ENCODE data around the gene KCNS3. TPM values are rescaled to one million over a fixed set of nuclear protein-coding genes. Genes with fewer than 3 reads are reported as not detected.

The KCNS3 gene
- total RNA-seq, 6 experiments from 2014 or later, result 0.83 to 2.1 (median 1.3) TPM

- Mint-ChIP-seq H3K4me1 (ENCODE audit: low read depth) (no peaks in the 10 kb centered on the region), H3K36me3 (ENCODE audit: low read depth) (no peaks in the 10 kb centered on the region), H3K27me3 (ENCODE audit: insufficient read depth) (peaks cover 5% of the 10 kb centered on the region; the same call in 1 of the 2 replicates), H3K27ac (no peak overlapping the region), H3K9me3 (no peaks in the 10 kb centered on the region), H3K4me3 (no peak overlapping the region)
- TF ChIP-seq, protein P1, sequence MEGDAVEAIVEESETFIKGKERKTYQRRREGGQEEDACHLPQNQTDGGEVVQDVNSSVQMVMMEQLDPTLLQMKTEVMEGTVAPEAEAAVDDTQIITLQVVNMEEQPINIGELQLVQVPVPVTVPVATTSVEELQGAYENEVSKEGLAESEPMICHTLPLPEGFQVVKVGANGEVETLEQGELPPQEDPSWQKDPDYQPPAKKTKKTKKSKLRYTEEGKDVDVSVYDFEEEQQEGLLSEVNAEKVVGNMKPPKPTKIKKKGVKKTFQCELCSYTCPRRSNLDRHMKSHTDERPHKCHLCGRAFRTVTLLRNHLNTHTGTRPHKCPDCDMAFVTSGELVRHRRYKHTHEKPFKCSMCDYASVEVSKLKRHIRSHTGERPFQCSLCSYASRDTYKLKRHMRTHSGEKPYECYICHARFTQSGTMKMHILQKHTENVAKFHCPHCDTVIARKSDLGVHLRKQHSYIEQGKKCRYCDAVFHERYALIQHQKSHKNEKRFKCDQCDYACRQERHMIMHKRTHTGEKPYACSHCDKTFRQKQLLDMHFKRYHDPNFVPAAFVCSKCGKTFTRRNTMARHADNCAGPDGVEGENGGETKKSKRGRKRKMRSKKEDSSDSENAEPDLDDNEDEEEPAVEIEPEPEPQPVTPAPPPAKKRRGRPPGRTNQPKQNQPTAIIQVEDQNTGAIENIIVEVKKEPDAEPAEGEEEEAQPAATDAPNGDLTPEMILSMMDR (IDR thresholded peaks at IDR 0.05), result no peak
- no peak for DNase-seq
These were observed 13.8 kb upstream of the KCNS3 start for GRCh38 chr2:17864676-17865075.

DNA sequence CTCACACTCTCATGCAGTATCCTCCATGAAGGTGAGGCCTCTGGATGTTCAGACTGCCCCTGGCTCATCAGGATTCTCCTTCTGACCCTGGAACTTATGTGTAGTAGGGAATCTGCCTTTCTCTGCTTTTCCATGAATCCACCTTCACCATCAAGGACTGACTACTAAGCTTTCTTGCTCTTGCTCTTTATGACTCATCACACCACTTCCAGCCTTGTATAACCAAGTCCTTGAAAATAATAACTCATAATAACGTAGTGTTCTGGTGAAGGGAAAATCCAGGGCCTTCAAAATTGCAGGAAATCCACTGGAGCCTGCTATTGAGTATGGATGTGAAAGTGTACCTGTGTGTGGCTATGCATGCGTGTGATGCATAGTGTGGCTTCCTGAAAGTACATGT lies 11.3 kb upstream of the KCNS3 start:
- TF ChIP-seq, protein P1 (IDR thresholded peaks at IDR 0.05), result no peak
- Mint-ChIP-seq H3K27ac (no peak overlapping the region), H3K9me3 (no peaks in the 10 kb centered on the region), H3K4me3 (no peak overlapping the region), H3K27me3 (ENCODE audit: insufficient read depth) (peaks cover 10% of the 10 kb centered on the region), H3K36me3 (ENCODE audit: low read depth) (no peaks in the 10 kb centered on the region), H3K4me1 (ENCODE audit: low read depth) (no peaks in the 10 kb centered on the region)
- DNase-seq, result no peak

DNA sequence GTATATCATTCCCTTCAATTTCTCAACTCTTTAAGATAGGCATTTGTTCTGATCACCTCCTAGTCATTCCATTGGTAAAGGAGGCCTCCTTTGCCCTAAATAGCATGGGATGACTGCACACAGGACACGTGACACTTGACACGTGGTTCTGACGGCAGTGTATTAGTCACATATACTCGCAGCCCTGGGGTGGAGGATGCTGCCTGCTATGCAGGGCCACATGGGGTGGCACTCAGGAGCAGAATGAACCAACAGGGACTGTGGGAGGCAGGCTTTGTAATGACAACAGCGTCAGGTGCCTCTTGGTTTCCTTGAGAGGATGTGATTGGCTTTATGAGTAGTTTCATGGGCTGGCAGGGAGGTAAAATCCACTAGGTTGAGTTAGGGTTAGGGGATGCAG lies 9.3 kb upstream of the KCNS3 start:
- no peak for DNase-seq
- peaks cover 20% of the 10 kb centered on the region for H3K27me3 Mint-ChIP-seq (ENCODE audit: insufficient read depth)
- H3K4me1 Mint-ChIP-seq (ENCODE audit: low read depth), result no peaks in the 10 kb centered on the region

GRCh38 chr2:17871639-17872038 lies 6.8 kb upstream of the KCNS3 start:
- Mint-ChIP-seq H3K9me3 (no peaks in the 10 kb centered on the region), H3K27ac (no peak overlapping the region), H3K4me1 (ENCODE audit: low read depth) (no peaks in the 10 kb centered on the region), H3K36me3 (ENCODE audit: low read depth) (no peaks in the 10 kb centered on the region), H3K27me3 (ENCODE audit: insufficient read depth) (peaks cover 31% of the 10 kb centered on the region), H3K4me3 (no peak overlapping the region)
- TF ChIP-seq, protein P1 (IDR thresholded peaks at IDR 0.05), result no peak
- no peak for DNase-seq

More for the DNA sequence above, 9.3 kb upstream of the KCNS3 start:
- Mint-ChIP-seq H3K36me3 (ENCODE audit: low read depth) (no peaks in the 10 kb centered on the region), H3K27ac (no peak overlapping the region), H3K9me3 (no peaks in the 10 kb centered on the region), H3K4me3 (no peak overlapping the region)
- TF ChIP-seq, protein P1 (IDR thresholded peaks at IDR 0.05), result no peak

- no peak overlapping the region for H3K27ac Mint-ChIP-seq
- H3K9me3 Mint-ChIP-seq, result no peaks in the 10 kb centered on the region
- H3K4me3 Mint-ChIP-seq, result no peak overlapping the region
- H3K36me3 Mint-ChIP-seq (ENCODE audit: low read depth), result no peaks in the 10 kb centered on the region
- DNase-seq, result no peak
- TF ChIP-seq, protein P1 (IDR thresholded peaks at IDR 0.05), result no peak
- H3K27me3 Mint-ChIP-seq (ENCODE audit: insufficient read depth), result peaks cover 42% of the 10 kb centered on the region
- H3K4me1 Mint-ChIP-seq (ENCODE audit: low read depth), result no peaks in the 10 kb centered on the region
These were observed 5.4 kb upstream of the KCNS3 start for GRCh38 chr2:17873021-17873420.

DNA sequence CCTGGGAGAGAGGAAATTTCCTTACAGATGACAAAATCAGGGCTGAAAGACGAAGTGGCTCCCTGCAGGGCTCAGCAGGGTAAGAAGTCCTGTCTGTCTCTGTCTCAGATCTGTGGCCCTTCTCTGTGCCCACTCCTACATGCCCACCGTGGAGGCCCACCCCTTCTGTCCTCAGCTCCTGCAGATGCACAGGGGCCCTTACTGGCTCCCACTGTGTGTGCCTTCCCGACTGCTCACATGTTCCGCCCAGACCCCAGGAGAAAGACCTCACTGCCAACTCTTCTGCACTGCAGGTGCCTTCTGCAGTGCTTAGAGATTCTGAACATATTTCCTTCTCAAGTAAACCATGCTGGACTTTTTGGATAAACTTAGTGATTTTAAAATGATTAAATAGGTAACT lies 1.9 kb upstream of the KCNS3 start:
- TF ChIP-seq, protein P1 (IDR thresholded peaks at IDR 0.05), result no peak
- Mint-ChIP-seq H3K27me3 (ENCODE audit: insufficient read depth) (peaks cover 48% of the 10 kb centered on the region), H3K4me3 (no peak overlapping the region), H3K27ac (no peak overlapping the region), H3K36me3 (ENCODE audit: low read depth) (no peaks in the 10 kb centered on the region), H3K4me1 (ENCODE audit: low read depth) (no peaks in the 10 kb centered on the region; the same call in 1 of the 2 replicates), H3K9me3 (no peaks in the 10 kb centered on the region)
- no peak for DNase-seq
